IPS DF 4.7 (cell line): ENCODE data around the gene ALPK1.
"Not testable (repeated sequence)": the region's sequence is repeated elsewhere in the genome, so short reads cannot be mapped to it uniquely, and the experiment has no call there.

ENCODE experiments used
- DNase-seq: peaks from one replicate; pipeline ENCODE4 v3.0.0-alpha.2; 2013; ENCODE audit warnings: low spot score; ENCODE audit errors: extremely low read depth

ALPK1 gene

GRCh38 chr4:112377594-112378242 lies 80.5 kb downstream of the ALPK1 start:
- no peak for DNase-seq

DNA sequence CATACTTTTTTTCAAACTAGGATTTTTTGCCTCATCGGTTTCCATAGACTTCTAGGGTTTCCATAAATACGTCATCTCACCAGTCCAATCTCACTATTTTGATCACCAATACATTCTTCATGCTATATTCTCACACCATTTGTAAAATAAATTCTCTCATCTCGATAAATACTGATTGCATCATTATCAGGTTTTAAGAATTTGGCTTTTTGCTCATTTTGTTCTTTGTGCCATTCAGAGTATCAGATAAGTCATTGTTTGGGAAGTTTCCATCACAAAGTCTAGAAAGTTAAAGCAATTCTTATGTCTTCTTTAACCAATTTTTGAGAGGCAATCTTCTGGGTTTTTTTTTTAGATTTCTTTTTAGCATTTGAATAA lies 81.1 kb downstream of the ALPK1 start:
- DNase-seq, result no peak

- DNase-seq, result no peak
Observed at GRCh38 chr4:112378858-112379257, 81.7 kb downstream of the ALPK1 start.

GRCh38 chr4:112379306-112379705 lies 82.1 kb downstream of the ALPK1 start:
- peak; percentile 62 for DNase-seq

- no peak for DNase-seq
Observed at GRCh38 chr4:112381996-112382692, 85.0 kb downstream of the ALPK1 start.

DNA sequence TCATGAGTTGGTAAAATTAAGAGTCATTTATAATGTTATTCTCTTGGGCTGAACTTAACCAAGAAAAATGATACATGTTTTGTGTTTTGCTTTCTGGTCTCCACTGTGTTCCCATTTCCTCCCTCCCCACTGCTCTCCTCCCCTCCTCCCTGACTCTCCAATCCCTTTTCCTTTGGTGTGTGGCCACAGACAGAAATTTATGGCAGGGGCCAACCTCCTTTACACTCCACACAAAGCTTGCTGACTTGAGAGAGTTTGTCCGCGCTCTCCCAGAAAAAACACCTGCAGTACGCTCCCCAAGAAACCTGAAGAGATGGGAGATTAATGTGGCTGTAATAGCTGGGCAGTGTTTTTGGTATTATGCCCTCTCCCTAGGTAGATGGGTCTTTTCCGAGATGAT lies 88.9 kb downstream of the ALPK1 start:
- DNase-seq, result no peak

GRCh38 chr4:112402098-112402497 lies 104.9 kb downstream of the ALPK1 start:
- DNase-seq, result no peak

- DNase-seq, result no peak
Observed at GRCh38 chr4:112403101-112403945, 106.2 kb downstream of the ALPK1 start.

DNA sequence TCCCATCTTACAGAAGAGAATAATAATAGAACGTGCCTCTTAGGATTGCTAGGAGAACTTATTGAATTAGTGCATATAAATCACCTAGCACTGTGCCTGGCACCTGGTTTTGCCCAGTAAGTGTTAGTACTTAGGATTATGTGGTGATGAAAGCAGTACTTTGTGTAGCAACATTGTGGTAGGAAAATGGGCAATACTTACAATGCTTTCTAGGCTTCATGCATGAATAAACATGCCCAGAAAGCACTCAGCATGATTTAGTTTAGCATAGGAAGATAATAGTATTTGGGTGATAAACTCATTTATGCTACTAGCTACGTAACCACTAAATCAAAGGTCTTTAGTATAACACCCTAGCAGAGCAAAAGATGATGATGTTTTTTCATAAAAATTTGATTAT lies 113.2 kb downstream of the ALPK1 start:
- DNase-seq, result no peak

DNA sequence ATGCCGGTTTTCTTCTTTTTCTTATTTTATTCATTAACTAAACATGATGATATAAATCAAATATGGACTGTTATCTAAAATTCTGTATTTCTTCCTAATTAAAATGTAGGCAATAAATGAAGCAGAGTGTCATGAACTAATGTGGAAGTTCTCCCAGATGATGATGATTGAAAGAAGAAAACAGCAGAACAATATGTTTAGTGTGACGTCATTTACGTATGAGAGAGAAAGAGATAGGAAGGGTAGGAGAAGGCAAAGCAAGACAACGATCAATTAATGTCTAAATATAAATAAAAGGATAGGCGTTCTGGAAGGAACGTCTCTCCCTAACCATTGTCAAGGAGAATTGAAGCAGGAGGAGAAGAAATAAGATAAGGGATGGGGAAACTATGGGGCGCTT lies 113.6 kb downstream of the ALPK1 start:
- DNase-seq, result no peak

DNA sequence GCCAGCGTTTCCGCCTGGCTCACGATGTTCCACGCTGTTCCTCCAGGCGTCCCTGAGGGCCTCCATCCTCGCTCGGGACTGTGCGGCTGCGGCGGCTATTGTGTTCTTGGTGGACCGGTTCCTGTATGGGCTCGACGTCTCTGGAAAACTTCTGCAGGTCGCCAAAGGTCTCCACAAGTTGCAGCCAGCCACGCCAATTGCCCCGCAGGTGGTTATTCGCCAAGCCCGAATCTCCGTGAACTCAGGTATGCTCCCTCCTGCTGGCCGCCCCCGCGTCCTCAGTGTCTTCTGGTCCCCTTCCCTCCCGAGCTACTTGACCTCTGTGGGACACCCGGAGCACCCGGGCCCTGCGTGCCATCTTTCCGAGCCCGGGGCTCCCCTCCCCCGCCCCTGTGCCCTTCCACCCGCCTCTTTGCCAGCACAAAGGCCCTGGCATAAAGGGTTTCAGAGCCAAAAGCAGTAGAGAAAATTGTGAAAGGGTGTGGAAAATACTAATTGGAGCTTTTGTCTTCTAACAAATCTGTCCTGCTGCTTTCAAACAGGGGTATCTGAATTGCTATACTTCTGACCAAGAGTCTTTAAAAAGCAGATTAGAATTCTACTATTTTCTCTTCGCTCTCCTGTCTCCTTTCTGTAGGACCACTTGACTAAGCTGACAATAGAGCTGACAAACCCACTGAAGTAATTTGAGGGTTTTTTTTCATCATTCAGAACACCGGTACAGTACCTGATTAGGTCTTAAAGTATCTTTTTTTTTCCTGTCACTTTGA lies 114.8 kb downstream of the ALPK1 start:
- DNase-seq, result no peak

GRCh38 chr4:112416464-112416863 lies 119.3 kb downstream of the ALPK1 start:
- no peak for DNase-seq

- peak; percentile 38 for DNase-seq
Observed at GRCh38 chr4:112418092-112418491, 120.9 kb downstream of the ALPK1 start.

DNA sequence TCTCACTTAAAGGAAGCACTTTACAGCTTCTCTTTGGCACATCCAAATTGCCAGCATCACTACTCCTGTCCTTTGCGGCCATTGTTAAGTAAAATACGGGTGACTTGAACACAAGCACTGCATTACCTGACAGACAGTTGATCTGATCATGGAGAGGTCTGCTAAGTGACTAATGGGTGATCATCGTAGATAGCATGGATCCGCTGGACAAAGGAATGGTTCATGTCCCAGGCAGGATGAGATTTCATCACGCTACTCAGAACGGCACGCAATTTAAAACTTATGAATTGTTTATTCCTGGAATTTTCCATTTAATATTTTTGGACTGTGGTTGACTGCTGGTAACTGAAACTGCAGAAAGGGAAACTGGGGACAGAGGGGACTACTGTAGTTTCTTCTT lies 124.7 kb downstream of the ALPK1 start:
- DNase-seq, result no peak

DNA sequence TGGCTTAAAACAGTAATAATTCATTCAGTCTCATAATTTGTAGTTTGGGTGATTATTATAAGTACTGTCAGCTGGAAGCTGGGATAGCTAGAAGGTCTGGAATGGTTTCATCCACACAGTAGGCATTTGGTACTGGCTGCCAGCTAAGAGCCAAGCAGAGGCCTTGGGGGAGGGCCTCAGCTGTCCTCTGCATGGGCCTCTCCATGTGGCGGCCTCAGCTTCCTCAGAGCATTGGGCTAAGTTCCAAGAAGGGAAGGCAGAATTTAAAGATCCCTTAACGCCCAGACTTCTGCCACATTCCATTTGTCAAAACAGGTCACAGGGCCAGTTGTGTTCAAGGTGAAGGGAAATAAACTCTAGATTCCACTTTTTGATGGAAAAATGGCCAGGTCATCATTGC lies 125.5 kb downstream of the ALPK1 start:
- DNase-seq, result no peak

- DNase-seq, result no peak
Observed at GRCh38 chr4:112423591-112423990, 126.4 kb downstream of the ALPK1 start.

DNA sequence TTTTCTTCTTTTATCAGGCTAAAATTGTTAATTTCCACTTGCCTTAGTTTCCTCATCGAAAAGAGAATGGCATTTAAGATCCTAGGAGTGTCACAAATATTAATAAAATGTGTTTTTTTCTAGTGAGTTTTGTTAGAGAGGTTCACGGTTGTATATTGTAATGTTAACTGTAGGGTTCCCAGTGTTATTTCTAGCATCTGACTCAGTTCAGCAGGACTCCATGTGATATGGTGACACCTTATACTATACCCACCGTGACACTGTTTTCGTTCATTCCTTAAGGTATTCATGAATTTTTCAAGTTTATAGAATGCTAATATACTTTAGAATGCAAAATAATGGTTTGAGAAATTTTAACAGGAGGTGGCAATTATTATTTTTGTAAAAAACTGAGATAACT lies 128.7 kb downstream of the ALPK1 start:
- no peak for DNase-seq

DNA sequence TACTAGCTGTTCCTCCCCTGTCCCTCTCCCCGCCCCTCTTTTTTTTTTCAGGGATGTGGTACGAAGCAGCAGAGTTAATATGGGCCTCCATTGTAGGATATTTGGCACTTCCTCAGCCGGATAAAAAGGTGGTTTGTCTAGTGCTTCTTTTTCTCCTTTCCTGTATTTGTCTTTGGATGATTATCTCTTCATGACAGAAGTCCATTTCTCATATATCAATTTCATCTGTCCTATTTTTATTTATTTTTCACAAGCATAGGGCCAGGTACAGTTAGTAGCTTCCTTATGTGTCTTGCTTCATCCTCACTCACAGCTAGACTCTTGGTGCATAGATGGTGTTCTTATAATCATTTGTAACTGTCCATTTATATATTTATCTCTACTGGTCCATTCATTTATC lies 129.2 kb downstream of the ALPK1 start:
- DNase-seq, result no peak

DNA sequence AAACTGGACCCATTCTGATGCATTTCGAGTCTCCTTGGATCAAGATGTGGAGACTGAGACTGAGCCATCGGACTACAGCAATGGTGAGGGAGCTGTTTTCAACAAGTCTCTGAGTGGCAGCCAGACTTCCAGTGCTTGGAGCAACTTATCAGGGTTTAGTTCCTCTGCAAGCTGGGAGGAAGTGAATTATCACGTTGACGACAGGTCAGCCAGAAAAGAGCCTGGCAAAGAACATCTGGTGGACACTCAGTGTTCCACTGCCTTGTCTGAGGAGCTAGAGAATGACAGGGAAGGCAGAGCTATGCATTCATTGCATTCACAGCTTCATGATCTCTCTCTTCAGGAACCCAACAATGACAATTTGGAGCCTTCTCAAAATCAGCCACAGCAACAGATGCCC lies 134.0 kb downstream of the ALPK1 start:
- DNase-seq, result no peak

- DNase-seq, result no peak
Observed at GRCh38 chr4:112436987-112437386, 139.8 kb downstream of the ALPK1 start.

GRCh38 chr4:112442226-112442625 lies 145.1 kb downstream of the ALPK1 start:
- DNase-seq, result not testable (repeated sequence)
